Activated T-helper 17 cell treated with anti-CD3 and anti-CD28 coated beads, Interleukin-2, amount 50 U/mL, for 72 hours (primary cell): ENCODE measurements around the gene TEAD1. TPM values are rescaled to one million over a fixed set of nuclear protein-coding genes. Genes with fewer than 3 reads are reported as not detected.

Experiments used
- ATAC-seq: fragments of 150-1000 bp; cut with Tn5 transposase; replicated peaks from 2 replicates; pipeline ENCODE4 v1.10.0; 2021; ENCODE audit warnings: mild to moderate bottlenecking, moderate library complexity
- H3K27ac Mint-ChIP-seq: one replicate; pipeline ENCODE4 v1.8.0; 2022; ENCODE audit warnings: mixed read lengths
- H3K27me3 Mint-ChIP-seq: one replicate; pipeline ENCODE4 v1.8.0; 2022; ENCODE audit warnings: mixed read lengths
- H3K36me3 Mint-ChIP-seq: one replicate; pipeline ENCODE4 v1.8.0; 2022; ENCODE audit warnings: low read depth, mild to moderate bottlenecking, mixed read lengths
- H3K4me1 Mint-ChIP-seq: one replicate; pipeline ENCODE4 v1.8.0; 2022; ENCODE audit warnings: mixed read lengths
- H3K4me3 Mint-ChIP-seq: one replicate; pipeline ENCODE4 v1.8.0; 2022; ENCODE audit warnings: mild to moderate bottlenecking, mixed read lengths
- H3K9me3 Mint-ChIP-seq: one replicate; pipeline ENCODE4 v1.8.0; 2022; ENCODE audit warnings: mixed read lengths
- total RNA-seq, 2 donors: library from RNA; stranded (reverse); gene quantifications; one replicate each; pipeline ENCODE4 v1.2.3, GENCODE V29; 2022

Gene TEAD1
- total RNA-seq, 2 donors from 2014 or later = 1.2 to 1.6 TPM

GRCh38 chr11:12932485-12932884 is 258.3 kb downstream of the TEAD1 start:
- peaks cover 6% of the 10 kb centered on the region for H3K27me3 Mint-ChIP-seq

GRCh38 chr11:12936200-12936599 is 262.0 kb downstream of the TEAD1 start:
- no peak for ATAC-seq
- Mint-ChIP-seq H3K4me3 (no peak overlapping the region), H3K36me3 (no peaks in the 10 kb centered on the region), H3K9me3 (no peaks in the 10 kb centered on the region), H3K27ac (no peak overlapping the region), H3K27me3 (peaks cover 18% of the 10 kb centered on the region), H3K4me1 (no peaks in the 10 kb centered on the region)

More at GRCh38 chr11:12932485-12932884, 258.3 kb downstream of the TEAD1 start:
- H3K4me3 Mint-ChIP-seq = no peak overlapping the region
- H3K27ac Mint-ChIP-seq = no peak overlapping the region
- no peak for ATAC-seq
- no peaks in the 10 kb centered on the region for H3K9me3 Mint-ChIP-seq
- H3K36me3 Mint-ChIP-seq = no peaks in the 10 kb centered on the region
- no peaks in the 10 kb centered on the region for H3K4me1 Mint-ChIP-seq

GRCh38 chr11:12938590-12939247 is 264.5 kb downstream of the TEAD1 start:
- Mint-ChIP-seq H3K4me3 (no peak overlapping the region), H3K27ac (no peak overlapping the region), H3K4me1 (no peaks in the 10 kb centered on the region), H3K27me3 (peaks cover 27% of the 10 kb centered on the region), H3K9me3 (no peaks in the 10 kb centered on the region), H3K36me3 (no peaks in the 10 kb centered on the region)
- ATAC-seq = no peak

DNA sequence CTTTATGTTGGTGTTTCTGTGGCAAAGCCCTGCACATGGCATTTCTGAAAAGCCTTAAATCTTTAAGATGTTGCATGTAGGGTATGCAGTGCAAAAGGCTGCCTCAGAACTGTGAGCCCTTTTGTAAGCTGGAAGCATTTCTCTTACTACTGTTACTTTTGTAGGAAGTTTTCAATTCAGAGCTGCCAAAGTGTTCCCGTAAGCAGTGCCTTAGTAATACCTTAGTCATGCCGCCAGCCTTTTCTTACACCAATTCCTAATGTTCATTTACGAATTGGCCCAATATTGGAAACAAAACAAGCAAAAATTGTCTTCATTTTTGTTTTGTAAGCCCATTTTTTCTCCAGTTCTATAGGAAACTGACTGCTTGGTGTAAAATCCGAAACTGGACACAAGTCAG is 267.4 kb downstream of the TEAD1 start:
- Mint-ChIP-seq H3K4me3 (no peak overlapping the region), H3K9me3 (peaks cover 4% of the 10 kb centered on the region), H3K27me3 (peaks cover 42% of the 10 kb centered on the region), H3K36me3 (no peaks in the 10 kb centered on the region), H3K4me1 (no peaks in the 10 kb centered on the region), H3K27ac (no peak overlapping the region)
- no peak for ATAC-seq

- no peak overlapping the region for H3K4me3 Mint-ChIP-seq
- H3K27me3 Mint-ChIP-seq = peaks cover 46% of the 10 kb centered on the region
- no peak for ATAC-seq
- H3K36me3 Mint-ChIP-seq = no peaks in the 10 kb centered on the region
- H3K9me3 Mint-ChIP-seq = peaks cover 4% of the 10 kb centered on the region
- H3K4me1 Mint-ChIP-seq = no peaks in the 10 kb centered on the region
- H3K27ac Mint-ChIP-seq = no peak overlapping the region
These were observed 267.9 kb downstream of the TEAD1 start for GRCh38 chr11:12942157-12942556.

- no peak for ATAC-seq
- Mint-ChIP-seq H3K36me3 (no peaks in the 10 kb centered on the region), H3K27me3 (peaks cover 55% of the 10 kb centered on the region), H3K4me1 (no peaks in the 10 kb centered on the region), H3K9me3 (peaks cover 4% of the 10 kb centered on the region), H3K27ac (no peak overlapping the region), H3K4me3 (no peak overlapping the region)
These were observed 269.1 kb downstream of the TEAD1 start for GRCh38 chr11:12943311-12943710.

GRCh38 chr11:12944889-12945288 is 270.7 kb downstream of the TEAD1 start:
- ATAC-seq = no peak
- no peak overlapping the region for H3K27ac Mint-ChIP-seq
- no peak overlapping the region for H3K4me3 Mint-ChIP-seq
- H3K27me3 Mint-ChIP-seq = peaks cover 57% of the 10 kb centered on the region
- H3K36me3 Mint-ChIP-seq = no peaks in the 10 kb centered on the region
- no peaks in the 10 kb centered on the region for H3K4me1 Mint-ChIP-seq
- peaks cover 4% of the 10 kb centered on the region for H3K9me3 Mint-ChIP-seq

DNA sequence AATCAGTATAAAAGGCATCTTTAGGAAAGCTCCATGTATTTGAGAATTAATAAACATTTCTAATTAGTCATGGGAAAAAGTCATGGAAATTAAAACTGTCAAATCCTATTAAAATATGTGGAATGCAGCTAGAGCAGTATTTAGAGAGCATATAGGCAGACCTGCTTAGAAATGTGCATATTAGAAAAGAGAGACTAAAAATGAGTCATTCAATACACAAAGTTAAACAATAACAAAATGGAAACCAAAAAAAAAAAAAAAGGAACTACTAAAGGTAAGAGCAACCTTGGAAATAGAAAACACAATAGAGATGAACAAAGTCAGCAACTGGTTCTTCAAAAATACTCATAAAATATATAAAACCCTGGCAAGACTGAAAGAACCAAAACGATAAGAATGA is 275.2 kb downstream of the TEAD1 start:
- Mint-ChIP-seq H3K36me3 (no peaks in the 10 kb centered on the region), H3K27ac (no peak overlapping the region), H3K9me3 (peaks cover 4% of the 10 kb centered on the region), H3K27me3 (peaks cover 49% of the 10 kb centered on the region), H3K4me1 (no peaks in the 10 kb centered on the region), H3K4me3 (no peak overlapping the region)
- ATAC-seq = no peak

DNA sequence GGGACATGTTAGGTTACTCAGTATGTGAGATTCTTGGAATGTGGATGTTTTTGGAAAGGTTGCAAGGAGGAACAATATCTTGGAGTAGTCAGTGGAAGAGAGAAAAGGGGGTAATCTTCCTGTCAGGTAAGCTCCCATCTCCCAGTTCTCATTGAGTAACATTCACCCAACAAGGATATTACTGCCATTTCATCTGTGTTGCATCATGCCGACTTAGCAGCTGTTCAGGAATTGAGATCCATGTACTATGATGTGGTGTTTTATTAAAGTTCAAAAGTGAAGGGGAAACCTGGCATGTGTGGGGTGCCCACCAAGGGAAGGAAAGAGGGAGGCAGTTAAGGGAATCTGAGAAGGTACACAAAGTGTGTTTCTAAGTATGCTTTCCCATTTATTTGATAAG is 276.4 kb downstream of the TEAD1 start:
- peaks cover 37% of the 10 kb centered on the region for H3K27me3 Mint-ChIP-seq
- ATAC-seq = no peak
- peaks cover 4% of the 10 kb centered on the region for H3K9me3 Mint-ChIP-seq
- H3K36me3 Mint-ChIP-seq = no peaks in the 10 kb centered on the region
- H3K4me1 Mint-ChIP-seq = no peaks in the 10 kb centered on the region
- no peak overlapping the region for H3K4me3 Mint-ChIP-seq
- no peak overlapping the region for H3K27ac Mint-ChIP-seq

- no peak overlapping the region for H3K4me3 Mint-ChIP-seq
- H3K27me3 Mint-ChIP-seq = peaks cover 38% of the 10 kb centered on the region
- no peak overlapping the region for H3K27ac Mint-ChIP-seq
- H3K36me3 Mint-ChIP-seq = no peaks in the 10 kb centered on the region
- no peaks in the 10 kb centered on the region for H3K4me1 Mint-ChIP-seq
- ATAC-seq = no peak
- H3K9me3 Mint-ChIP-seq = peaks cover 2% of the 10 kb centered on the region
These were observed 277.2 kb downstream of the TEAD1 start for GRCh38 chr11:12951376-12951775.

DNA sequence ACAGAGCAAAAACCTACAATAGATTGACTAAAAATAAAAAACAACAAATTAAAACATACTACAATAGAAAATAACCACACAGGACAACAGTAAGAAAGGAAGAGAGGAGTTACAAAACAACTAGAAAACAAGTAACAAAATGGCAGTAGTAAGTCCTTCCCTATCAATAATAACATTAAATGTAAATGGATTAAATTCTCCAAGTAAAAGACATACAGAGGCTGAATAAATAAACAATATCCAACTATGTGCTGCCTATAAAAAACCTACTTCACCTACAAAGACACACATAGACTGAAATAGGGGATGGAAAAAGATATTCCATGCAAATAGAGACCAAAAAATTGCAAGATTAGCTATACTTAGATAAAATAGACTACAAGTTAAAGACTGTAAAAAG is 277.9 kb downstream of the TEAD1 start:
- Mint-ChIP-seq H3K27me3 (peaks cover 31% of the 10 kb centered on the region), H3K4me3 (no peak overlapping the region), H3K4me1 (no peaks in the 10 kb centered on the region), H3K36me3 (no peaks in the 10 kb centered on the region), H3K9me3 (no peaks in the 10 kb centered on the region), H3K27ac (no peak overlapping the region)
- no peak for ATAC-seq

DNA sequence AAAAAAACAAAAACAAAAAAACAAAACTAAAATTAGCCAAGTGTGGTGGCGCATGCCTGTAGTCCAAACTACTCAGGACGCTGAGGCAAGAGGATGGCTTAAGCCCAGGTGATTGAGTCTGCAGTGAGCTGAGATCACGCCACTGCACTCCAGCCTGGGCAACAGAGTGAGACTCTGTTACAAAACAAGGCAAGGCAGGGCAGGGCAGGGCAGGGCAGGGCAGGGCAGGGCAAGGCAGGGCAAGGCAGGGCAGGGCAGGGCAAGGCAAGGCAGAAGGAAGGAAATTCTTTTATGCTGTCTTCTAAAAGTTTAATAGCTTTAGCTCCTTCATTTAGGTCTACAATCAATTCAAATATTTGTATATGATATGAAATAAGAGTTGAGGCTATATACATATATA is 284.8 kb downstream of the TEAD1 start:
- no peak overlapping the region for H3K27ac Mint-ChIP-seq
- no peaks in the 10 kb centered on the region for H3K36me3 Mint-ChIP-seq
- ATAC-seq = no peak
- H3K4me1 Mint-ChIP-seq = no peaks in the 10 kb centered on the region
- no peaks in the 10 kb centered on the region for H3K9me3 Mint-ChIP-seq
- no peak overlapping the region for H3K4me3 Mint-ChIP-seq
- peaks cover 18% of the 10 kb centered on the region for H3K27me3 Mint-ChIP-seq

DNA sequence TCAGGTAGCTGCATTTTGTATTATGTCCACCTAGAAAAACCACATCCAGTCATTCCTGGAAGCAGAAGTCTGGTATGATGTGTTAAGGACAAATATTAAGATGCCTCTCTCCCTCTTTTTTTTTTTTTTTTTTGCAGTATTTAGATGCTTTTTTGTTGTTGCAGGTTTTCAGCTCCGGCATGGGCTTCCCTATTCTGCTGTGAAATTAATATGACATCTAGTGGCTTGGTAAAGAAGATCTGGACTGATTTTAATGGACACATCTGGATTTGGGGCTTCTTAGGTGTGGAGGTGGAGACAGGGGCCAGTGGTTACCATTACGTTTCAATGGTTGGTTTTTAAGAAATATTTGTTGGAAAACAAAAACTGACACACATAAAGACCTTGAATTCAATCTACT is 287.4 kb downstream of the TEAD1 start:
- no peak overlapping the region for H3K4me3 Mint-ChIP-seq
- peaks cover 14% of the 10 kb centered on the region for H3K27me3 Mint-ChIP-seq
- no peak overlapping the region for H3K27ac Mint-ChIP-seq
- no peak for ATAC-seq
- no peaks in the 10 kb centered on the region for H3K36me3 Mint-ChIP-seq
- no peaks in the 10 kb centered on the region for H3K4me1 Mint-ChIP-seq
- H3K9me3 Mint-ChIP-seq = no peaks in the 10 kb centered on the region

- Mint-ChIP-seq H3K27me3 (peaks cover 17% of the 10 kb centered on the region), H3K36me3 (no peaks in the 10 kb centered on the region), H3K4me3 (no peak overlapping the region), H3K27ac (no peak overlapping the region), H3K4me1 (no peaks in the 10 kb centered on the region), H3K9me3 (no peaks in the 10 kb centered on the region)
- no peak for ATAC-seq
These were observed 288.1 kb downstream of the TEAD1 start for GRCh38 chr11:12962306-12962705.

- Mint-ChIP-seq H3K27me3 (peaks cover 17% of the 10 kb centered on the region), H3K4me3 (no peak overlapping the region), H3K4me1 (no peaks in the 10 kb centered on the region), H3K36me3 (no peaks in the 10 kb centered on the region), H3K27ac (no peak overlapping the region), H3K9me3 (no peaks in the 10 kb centered on the region)
- no peak for ATAC-seq
These were observed 288.8 kb downstream of the TEAD1 start for GRCh38 chr11:12963051-12963450.
